PC-3 (cell line): ENCODE data around the gene ATG7. TPM values are rescaled to one million over a fixed set of nuclear protein-coding genes. Genes with fewer than 3 reads are reported as not detected.

Experiments used
- ATAC-seq: fragments of 200-7000 bp; cut with Tn5 transposase; 2 replicates; pipeline ENCODE4 v1.9.1; 2020; ENCODE audit warnings: mild to moderate bottlenecking, moderate library complexity
- BruUV-seq: library from RNA; stranded (reverse); fragments of 400-500 nt; replicated peaks from 2 replicates; lab custom pipeline; 2021; lab: Mats Ljungman, UMichigan
- CTCF ChIA-PET: fragments of 300-600 bp; sonication (Branson Sonifier 250); formaldehyde crosslinking; loops from one replicate; lab custom pipeline; 2022; ENCODE audit warnings: antibody characterized with exemption; lab: Charles Lee
- POLR2A ChIA-PET: fragments of 300-600 bp; sonication (Branson Sonifier 250); formaldehyde crosslinking; loops from one replicate; lab custom pipeline; 2022; ENCODE audit warnings: antibody characterized with exemption; ENCODE audit not compliant: unreplicated experiment; lab: Charles Lee
- DNase-seq: peaks from one replicate; pipeline ENCODE4 v3.0.0-alpha.2; 2015
- H2AFZ ChIP-seq: fragments of 300-600 bp; sonication (generic); 2 replicates; pipeline ENCODE4 v1.6.0; 2016; ENCODE audit warnings: antibody characterized with exemption, low read length
- H3F3A ChIP-seq: fragments of 300-600 bp; sonication (generic); one replicate; pipeline ENCODE4 v1.6.0; 2017; ENCODE audit warnings: antibody characterized with exemption, low read length, control low read depth, mild to moderate bottlenecking; ENCODE audit not compliant: unreplicated experiment
- H3K27ac ChIP-seq: fragments of 300-600 bp; sonication (generic); 2 replicates; pipeline ENCODE4 v1.5.1; 2016; ENCODE audit warnings: mild to moderate bottlenecking, low read length
- H3K27me3 ChIP-seq: fragments of 300-600 bp; sonication (generic); 2 replicates; pipeline ENCODE4 v1.6.1; 2016; ENCODE audit warnings: low read length, mixed read lengths
- H3K36me3 ChIP-seq: fragments of 300-600 bp; sonication (generic); 2 replicates; pipeline ENCODE4 v1.6.1; 2016; ENCODE audit warnings: low read depth, mixed run types, low read length, mixed read lengths
- H3K4me1 ChIP-seq: fragments of 300-600 bp; sonication (generic); 2 replicates; pipeline ENCODE4 v1.5.1; 2016; ENCODE audit warnings: low read length; ENCODE audit not compliant: insufficient read depth
- H3K4me2 ChIP-seq: fragments of 300-600 bp; sonication (generic); 2 replicates; pipeline ENCODE4 v1.6.0; 2016; ENCODE audit warnings: low read length
- H3K4me3 ChIP-seq: fragments of 300-600 bp; sonication (generic); 2 replicates; pipeline ENCODE4 v1.5.1; 2016; ENCODE audit warnings: mild to moderate bottlenecking, low read length, mixed read lengths
- H3K79me2 ChIP-seq: fragments of 300-600 bp; sonication (generic); 2 replicates; pipeline ENCODE4 v1.6.1; 2017; ENCODE audit warnings: low read length, mixed read lengths
- H3K9ac ChIP-seq: fragments of 300-600 bp; sonication (generic); 2 replicates; pipeline ENCODE4 v1.6.0; 2016; ENCODE audit warnings: mild to moderate bottlenecking, low read length
- H3K9me2 ChIP-seq: fragments of 300-600 bp; sonication (generic); replicated peaks from 2 replicates; pipeline ENCODE4 v1.6.1; 2016; ENCODE audit warnings: mixed run types, low read length, mixed read lengths
- H3K9me3 ChIP-seq: fragments of 300-600 bp; sonication (generic); 2 replicates; pipeline ENCODE4 v1.6.1; 2016; ENCODE audit warnings: low read length, mixed read lengths
- H4K20me1 ChIP-seq: fragments of 300-600 bp; sonication (generic); 2 replicates; pipeline ENCODE4 v1.6.1; 2016; ENCODE audit warnings: low read length, mixed read lengths
- EZH2 ChIP-seq: fragments of 300-600 bp; sonication (generic); IDR thresholded peaks from one replicate; pipeline ENCODE4 v1.6.1; 2017; ENCODE audit warnings: antibody characterized with exemption, mild to moderate bottlenecking, low read length; ENCODE audit not compliant: unreplicated experiment
- EZH2phosphoT487 ChIP-seq: fragments of 300-600 bp; sonication (generic); IDR thresholded peaks from 2 replicates; pipeline ENCODE4 v1.6.1; 2018; ENCODE audit warnings: mild to moderate bottlenecking, antibody characterized with exemption, low read length, borderline replicate concordance
- intact Hi-C: fragments of 100-400 bp; cut with micrococcal nuclease; formaldehyde crosslinking; loops from 2 replicates; pipeline ENCODE4 v1.9.0; 2023
- total RNA-seq: library from RNA; depleted of rRNA; stranded (reverse); fragments of >200 nt; gene quantifications from 2 replicates; pipeline ENCODE4 v1.2.3, GENCODE V29; 2014
- TF ChIP-seq, protein P1 (sequence below): fragments of 300-600 bp; sonication (generic); conservative IDR thresholded peaks from 2 replicates; pipeline ENCODE4 v1.5.1; 2017; ENCODE audit warnings: antibody characterized with exemption, low read depth, mild to moderate bottlenecking, low read length

The ATG7 gene
- total RNA-seq, 1 experiment from 2014 or later: 36.5 TPM

DNA sequence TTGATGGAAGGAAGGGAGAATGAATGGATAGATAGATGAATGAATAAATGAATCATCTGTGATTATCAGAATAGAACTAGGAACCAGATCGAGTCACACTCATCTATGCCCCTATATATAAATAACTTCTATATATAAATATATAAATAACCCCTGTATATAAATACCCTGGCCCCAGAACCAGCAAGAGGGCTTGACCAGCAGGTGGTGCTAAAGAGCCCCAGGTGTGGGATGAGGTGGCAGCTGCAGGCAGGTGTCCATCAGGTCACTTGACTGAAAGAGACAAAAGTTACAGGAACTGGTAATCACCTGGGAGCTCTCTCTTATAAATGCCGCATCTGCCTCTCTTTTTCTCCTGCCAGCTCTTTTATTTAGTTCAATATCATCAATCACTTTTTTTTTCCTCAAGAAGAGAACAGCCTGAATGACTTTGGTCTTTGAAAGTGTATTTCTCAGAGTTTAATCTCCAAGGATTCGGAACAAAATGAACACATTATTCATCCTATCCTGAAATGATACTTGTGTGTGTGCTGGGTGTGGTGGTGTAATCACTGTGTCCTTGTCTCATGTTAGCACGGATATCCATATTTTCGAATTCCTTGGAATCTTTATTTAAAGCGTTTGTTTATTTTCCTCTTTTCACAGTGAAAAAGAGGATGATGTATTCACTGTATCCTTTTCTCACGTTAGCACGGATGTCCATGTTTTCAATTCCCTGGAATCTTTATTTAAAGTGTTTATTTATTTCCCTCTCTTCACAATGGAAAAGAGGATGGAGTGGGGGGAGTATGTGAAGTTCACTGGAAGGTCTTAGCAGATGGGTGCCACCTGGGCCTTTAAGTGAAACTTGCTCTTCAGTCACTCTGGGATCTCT, 35.4 kb upstream of the ATG7 start:
- peak; percentile 94 for DNase-seq
- ATAC-seq: peak; percentile 62
- H3K4me2 ChIP-seq: peak overlapping the region; percentile 18; the same call in 1 of the 2 replicates

DNA sequence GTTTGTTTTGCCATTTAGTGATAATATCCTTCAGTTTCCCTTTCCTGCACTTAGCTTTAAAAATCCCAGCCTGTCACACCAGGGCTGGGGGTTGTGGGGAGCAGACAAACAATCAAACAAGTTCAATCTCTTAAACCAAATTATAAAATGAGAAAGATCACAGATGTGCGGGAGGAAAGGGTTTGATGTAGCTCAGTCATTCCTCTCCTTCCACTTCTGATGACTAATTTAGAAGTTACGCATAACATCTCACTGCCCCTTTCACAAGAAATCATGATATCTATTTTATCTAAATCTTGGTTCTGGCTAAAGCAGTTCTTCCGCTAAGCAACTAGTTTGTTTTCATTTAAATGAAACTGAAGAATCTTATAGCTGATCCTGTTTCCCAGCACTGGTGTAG, 34.1 kb upstream of the ATG7 start:
- Histone ChIP-seq H3K4me2 (peak overlapping the region; percentile 75), H3K27ac (peak overlapping the region; percentile 94), H3K36me3 (no peaks in the 10 kb centered on the region; the same call in 1 of the 2 replicates), H3F3A (peaks cover 6% of the 10 kb centered on the region), H3K4me3 (peak overlapping the region; percentile 45), H3K79me2 (peaks cover 9% of the 10 kb centered on the region), H2AFZ (0 out of 2 replicates have a peak overlapping the region, but pooled peaks have one; percentile 20), H3K9ac (peak overlapping the region; percentile 66), H3K4me1 (peaks cover 34% of the 10 kb centered on the region), H4K20me1 (no peaks in the 10 kb centered on the region), H3K9me2 (no peaks in the 10 kb centered on the region), H3K27me3 (no peaks in the 10 kb centered on the region), H3K9me3 (no peaks in the 10 kb centered on the region)
- DNase-seq (peak; percentile 89), ATAC-seq (peak; percentile 81)
- intact Hi-C loops: loop anchor here (1.0 kb wide), 2 partner anchors 13 to 35 kb away; no protein-coding TSS in a partner anchor
- TF ChIP-seq, protein P1, sequence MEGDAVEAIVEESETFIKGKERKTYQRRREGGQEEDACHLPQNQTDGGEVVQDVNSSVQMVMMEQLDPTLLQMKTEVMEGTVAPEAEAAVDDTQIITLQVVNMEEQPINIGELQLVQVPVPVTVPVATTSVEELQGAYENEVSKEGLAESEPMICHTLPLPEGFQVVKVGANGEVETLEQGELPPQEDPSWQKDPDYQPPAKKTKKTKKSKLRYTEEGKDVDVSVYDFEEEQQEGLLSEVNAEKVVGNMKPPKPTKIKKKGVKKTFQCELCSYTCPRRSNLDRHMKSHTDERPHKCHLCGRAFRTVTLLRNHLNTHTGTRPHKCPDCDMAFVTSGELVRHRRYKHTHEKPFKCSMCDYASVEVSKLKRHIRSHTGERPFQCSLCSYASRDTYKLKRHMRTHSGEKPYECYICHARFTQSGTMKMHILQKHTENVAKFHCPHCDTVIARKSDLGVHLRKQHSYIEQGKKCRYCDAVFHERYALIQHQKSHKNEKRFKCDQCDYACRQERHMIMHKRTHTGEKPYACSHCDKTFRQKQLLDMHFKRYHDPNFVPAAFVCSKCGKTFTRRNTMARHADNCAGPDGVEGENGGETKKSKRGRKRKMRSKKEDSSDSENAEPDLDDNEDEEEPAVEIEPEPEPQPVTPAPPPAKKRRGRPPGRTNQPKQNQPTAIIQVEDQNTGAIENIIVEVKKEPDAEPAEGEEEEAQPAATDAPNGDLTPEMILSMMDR: no peak
- no peak for TF ChIP-seq EZH2phosphoT487
- no peak for TF ChIP-seq EZH2
- POLR2A ChIA-PET: interaction anchor here (0.6 to 1.2 kb wide), 3 partner anchors 35 to 609 kb away, joined by 3 to 4 read pairs (median 3); partner anchors contain the start of gene TAMM41
- BruUV-seq: TSS peak; percentile 90
- CTCF ChIA-PET: interaction anchor here (0.6 to 1.9 kb wide), 5 partner anchors 18 to 97 kb away, joined by 3 to 7 read pairs (median 3); partner anchors contain the start of gene ATG7

More for the DNA sequence above, 35.4 kb upstream of the ATG7 start:
- Histone ChIP-seq H3K9ac (no peak overlapping the region), H3K27me3 (no peaks in the 10 kb centered on the region), H3F3A (peaks cover 6% of the 10 kb centered on the region), H4K20me1 (no peaks in the 10 kb centered on the region), H3K9me2 (no peaks in the 10 kb centered on the region), H3K27ac (peak overlapping the region; percentile 94), H3K36me3 (no peaks in the 10 kb centered on the region; the same call in 1 of the 2 replicates), H3K79me2 (peaks cover 9% of the 10 kb centered on the region), H3K4me3 (no peak overlapping the region), H2AFZ (no peak overlapping the region), H3K9me3 (no peaks in the 10 kb centered on the region), H3K4me1 (peaks cover 34% of the 10 kb centered on the region)
- intact Hi-C loops: loop anchor here (1.0 kb wide), 2 partner anchors 51 to 98 kb away; no protein-coding TSS in a partner anchor
- ChIA-PET POLR2A (interaction anchor here (0.7 kb wide), 1 partner anchor 94 kb away, joined by 3 read pairs; no protein-coding TSS in a partner anchor), CTCF (interaction anchor here (0.6 to 1.0 kb wide), 4 partner anchors 36 to 98 kb away, joined by 3 to 7 read pairs (median 4); no protein-coding TSS in a partner anchor)
- TF ChIP-seq, protein P1: peak; percentile 77
- TF ChIP-seq EZH2phosphoT487: no peak
- BruUV-seq: no TSS peak
